Neural cell (in vitro differentiated cells): ENCODE results near the gene BANP. TPM values are rescaled to one million over a fixed set of nuclear protein-coding genes. Genes with fewer than 3 reads are reported as not detected.

Experiments used
- H2AFZ ChIP-seq: fragments of 200-600, 300-800 bp; sonication (generic), shearing (Covaris generic); 2 replicates; pipeline ENCODE4 v1.6.0; 2014; ENCODE audit warnings: low read depth, mild to moderate bottlenecking, antibody characterized with exemption, low read length, moderate library complexity
- H3F3A ChIP-seq: fragments of 200-600 bp; shearing (Covaris generic); 2 replicates; pipeline ENCODE4 v1.6.1; 2016; ENCODE audit warnings: mild to moderate bottlenecking, moderate library complexity, mixed read lengths, antibody characterized with exemption, low read length; ENCODE audit not compliant: insufficient read depth, poor library complexity, severe bottlenecking
- H3K27ac ChIP-seq: fragments of 200-600, 300-800 bp; sonication (generic), shearing (Covaris generic); 2 replicates; pipeline ENCODE4 v1.5.1; 2014; ENCODE audit warnings: mild to moderate bottlenecking, low read length, moderate library complexity
- H3K27me3 ChIP-seq: fragments of 300-800, 200-600 bp; sonication (generic), shearing (Covaris generic); 2 replicates; pipeline ENCODE4 v1.6.0; 2014; ENCODE audit warnings: mild to moderate bottlenecking, low read depth, low read length, moderate library complexity; ENCODE audit not compliant: insufficient read depth
- H3K36me3 ChIP-seq: fragments of 300-800, 200-600 bp; sonication (generic), shearing (Covaris generic); 2 replicates; pipeline ENCODE4 v1.5.1; 2014; ENCODE audit warnings: mild to moderate bottlenecking, antibody characterized with exemption, low read length, moderate library complexity; ENCODE audit not compliant: insufficient read depth
- H3K4me2 ChIP-seq: fragments of 300-800, 200-600 bp; sonication (generic), shearing (Covaris generic); 2 replicates; pipeline ENCODE4 v1.6.0; 2014; ENCODE audit warnings: mild to moderate bottlenecking, low read length
- H3K4me3 ChIP-seq: fragments of 300-800, 200-600 bp; sonication (generic), shearing (Covaris generic); 2 replicates; pipeline ENCODE4 v1.5.1; 2014; ENCODE audit warnings: mild to moderate bottlenecking, low read length, moderate library complexity
- H3K79me2 ChIP-seq: fragments of 200-600 bp; shearing (Covaris generic); replicated peaks from 2 replicates; pipeline ENCODE4 v1.6.0; 2014; ENCODE audit warnings: mild to moderate bottlenecking, low read length, moderate library complexity; ENCODE audit not compliant: insufficient read depth
- H3K9ac ChIP-seq: fragments of 300-800, 200-600 bp; sonication (generic), shearing (Covaris generic); 2 replicates; pipeline ENCODE4 v1.6.1; 2016; ENCODE audit warnings: mild to moderate bottlenecking, low read length, mixed read lengths
- H3K9me2 ChIP-seq: fragments of 200-600 bp; shearing (Covaris generic); 2 replicates; pipeline ENCODE4 v1.6.1; 2016; ENCODE audit warnings: mild to moderate bottlenecking, low read length, mixed read lengths; ENCODE audit not compliant: insufficient read depth
- H3K9me3 ChIP-seq: fragments of 200-600, 300-800 bp; sonication (generic), shearing (Covaris generic); 2 replicates; pipeline ENCODE4 v1.6.1; 2016; ENCODE audit warnings: mild to moderate bottlenecking, mixed run types, low read length, moderate library complexity, mixed read lengths
- H4K20me1 ChIP-seq: fragments of 200-600 bp; shearing (Covaris generic); 2 replicates; pipeline ENCODE4 v1.6.1; 2016; ENCODE audit warnings: mild to moderate bottlenecking, mixed run types; ENCODE audit not compliant: insufficient read depth
- CTCF ChIP-seq: fragments of 450-650 bp; IDR thresholded peaks from 2 replicates; pipeline ENCODE4 v1.5.1; 2014; ENCODE audit warnings: antibody characterized with exemption, mild to moderate bottlenecking, moderate library complexity; ENCODE audit not compliant: poor library complexity, severe bottlenecking
- EP300 ChIP-seq: fragments of 450-650 bp; conservative IDR thresholded peaks from 2 replicates; pipeline ENCODE4 v1.6.1; 2014; ENCODE audit warnings: antibody characterized with exemption, mild to moderate bottlenecking, moderate library complexity; ENCODE audit not compliant: poor library complexity, severe bottlenecking
- EZH2 ChIP-seq: fragments of 200-600, 300-800 bp; shearing (Covaris generic), sonication (generic); IDR thresholded peaks from 2 replicates; pipeline ENCODE4 v1.6.1; 2014; ENCODE audit warnings: antibody characterized with exemption, low read length, borderline replicate concordance, mild to moderate bottlenecking; ENCODE audit not compliant: insufficient read depth, poor library complexity, severe bottlenecking
- MXI1 ChIP-seq: fragments of 450-650 bp; conservative IDR thresholded peaks from 2 replicates; pipeline ENCODE4 v1.6.1; 2014; ENCODE audit warnings: antibody characterized with exemption, mild to moderate bottlenecking; ENCODE audit not compliant: poor library complexity, severe bottlenecking
- POLR2AphosphoS5 ChIP-seq: IDR thresholded peaks from 2 replicates; pipeline ENCODE4 v1.6.1; 2012
- RAD21 ChIP-seq: fragments of 450-650 bp; conservative IDR thresholded peaks from 2 replicates; pipeline ENCODE4 v1.6.1; 2014; ENCODE audit warnings: antibody characterized with exemption, mild to moderate bottlenecking, moderate library complexity
- SMC3 ChIP-seq: fragments of 450-650 bp; conservative IDR thresholded peaks from 2 replicates; pipeline ENCODE4 v1.6.1; 2014; ENCODE audit warnings: antibody characterized with exemption, mild to moderate bottlenecking, moderate library complexity; ENCODE audit not compliant: poor library complexity
- TAF1 ChIP-seq: IDR thresholded peaks from 2 replicates; pipeline ENCODE4 v1.6.1; 2012; ENCODE audit warnings: low read depth
- polyA plus RNA-seq: library from polyadenylated mRNA; depleted of rRNA; stranded (reverse); fragments of >200 nt; gene quantifications from 2 replicates; pipeline ENCODE4 v1.2.3, GENCODE V29; 2014
- TF ChIP-seq, protein P1 (sequence below): IDR thresholded peaks from 2 replicates; pipeline ENCODE4 v1.6.1; 2012; ENCODE audit warnings: borderline replicate concordance

Gene BANP
- polyA plus RNA-seq, 1 donor from 2014 or later = 20.6 TPM

DNA sequence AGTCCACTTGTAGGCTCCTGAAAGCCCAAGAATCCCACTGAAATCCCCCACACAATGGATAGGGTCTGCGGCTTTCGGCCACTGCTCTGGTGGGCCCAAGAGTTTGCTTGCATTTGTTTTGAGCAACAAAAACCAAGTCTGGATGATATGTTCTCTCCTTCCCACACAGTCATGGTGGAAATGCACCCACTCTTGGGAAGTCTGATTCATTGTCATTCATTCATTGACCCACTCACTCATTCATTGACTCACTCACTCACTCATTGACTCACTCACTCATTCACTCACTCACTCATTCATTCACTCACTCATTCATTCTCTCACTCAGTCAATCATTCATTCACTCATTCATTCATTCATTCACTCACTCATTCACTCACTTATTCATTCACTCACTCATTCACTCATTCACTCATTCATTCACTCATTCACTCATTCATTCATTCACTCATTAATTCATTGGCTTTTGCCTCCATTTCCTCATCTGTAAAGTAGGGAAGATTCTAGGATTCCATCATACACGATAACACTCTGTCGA is 12.8 kb upstream of the BANP start:
- Histone ChIP-seq H3F3A (no peaks in the 10 kb centered on the region), H3K4me2 (no peak overlapping the region), H2AFZ (no peak overlapping the region), H4K20me1 (no peaks in the 10 kb centered on the region), H3K9me3 (no peaks in the 10 kb centered on the region), H3K36me3 (no peaks in the 10 kb centered on the region), H3K79me2 (no peaks in the 10 kb centered on the region), H3K9ac (no peak overlapping the region), H3K9me2 (no peaks in the 10 kb centered on the region), H3K4me3 (no peak overlapping the region), H3K27me3 (no peaks in the 10 kb centered on the region), H3K27ac (no peak overlapping the region)
- TF ChIP-seq EP300 (no peak), SMC3 (no peak), CTCF (no peak), TAF1 (no peak), RAD21 (no peak), POLR2AphosphoS5 (no peak)

- no peaks in the 10 kb centered on the region for H3K9me2 ChIP-seq
- H2AFZ ChIP-seq = no peak overlapping the region
- H3F3A ChIP-seq = no peaks in the 10 kb centered on the region
- no peaks in the 10 kb centered on the region for H4K20me1 ChIP-seq
- H3K27ac ChIP-seq = no peak overlapping the region
- H3K27me3 ChIP-seq = no peaks in the 10 kb centered on the region
- no peak overlapping the region for H3K9ac ChIP-seq
- no peaks in the 10 kb centered on the region for H3K79me2 ChIP-seq
- no peak overlapping the region for H3K4me2 ChIP-seq
- TF ChIP-seq EZH2 (no peak), SMC3 (no peak), MXI1 (no peak), TAF1 (no peak)
- TF ChIP-seq, protein P1, sequence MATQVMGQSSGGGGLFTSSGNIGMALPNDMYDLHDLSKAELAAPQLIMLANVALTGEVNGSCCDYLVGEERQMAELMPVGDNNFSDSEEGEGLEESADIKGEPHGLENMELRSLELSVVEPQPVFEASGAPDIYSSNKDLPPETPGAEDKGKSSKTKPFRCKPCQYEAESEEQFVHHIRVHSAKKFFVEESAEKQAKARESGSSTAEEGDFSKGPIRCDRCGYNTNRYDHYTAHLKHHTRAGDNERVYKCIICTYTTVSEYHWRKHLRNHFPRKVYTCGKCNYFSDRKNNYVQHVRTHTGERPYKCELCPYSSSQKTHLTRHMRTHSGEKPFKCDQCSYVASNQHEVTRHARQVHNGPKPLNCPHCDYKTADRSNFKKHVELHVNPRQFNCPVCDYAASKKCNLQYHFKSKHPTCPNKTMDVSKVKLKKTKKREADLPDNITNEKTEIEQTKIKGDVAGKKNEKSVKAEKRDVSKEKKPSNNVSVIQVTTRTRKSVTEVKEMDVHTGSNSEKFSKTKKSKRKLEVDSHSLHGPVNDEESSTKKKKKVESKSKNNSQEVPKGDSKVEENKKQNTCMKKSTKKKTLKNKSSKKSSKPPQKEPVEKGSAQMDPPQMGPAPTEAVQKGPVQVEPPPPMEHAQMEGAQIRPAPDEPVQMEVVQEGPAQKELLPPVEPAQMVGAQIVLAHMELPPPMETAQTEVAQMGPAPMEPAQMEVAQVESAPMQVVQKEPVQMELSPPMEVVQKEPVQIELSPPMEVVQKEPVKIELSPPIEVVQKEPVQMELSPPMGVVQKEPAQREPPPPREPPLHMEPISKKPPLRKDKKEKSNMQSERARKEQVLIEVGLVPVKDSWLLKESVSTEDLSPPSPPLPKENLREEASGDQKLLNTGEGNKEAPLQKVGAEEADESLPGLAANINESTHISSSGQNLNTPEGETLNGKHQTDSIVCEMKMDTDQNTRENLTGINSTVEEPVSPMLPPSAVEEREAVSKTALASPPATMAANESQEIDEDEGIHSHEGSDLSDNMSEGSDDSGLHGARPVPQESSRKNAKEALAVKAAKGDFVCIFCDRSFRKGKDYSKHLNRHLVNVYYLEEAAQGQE = no peak
- H3K9me3 ChIP-seq = no peaks in the 10 kb centered on the region
- no peak overlapping the region for H3K4me3 ChIP-seq
- H3K36me3 ChIP-seq = no peaks in the 10 kb centered on the region
These were observed 11.4 kb upstream of the BANP start for GRCh38 chr16:87939562-87940423.
